ENCODE results near the gene COP1. TPM values are rescaled to one million over a fixed set of nuclear protein-coding genes. Genes with fewer than 3 reads are reported as not detected.

Gene COP1
- total and polyA plus RNA-seq, 2 of the 13 experiments (the other 11 are each of a cell fraction or from before 2014, with no cell fraction given) = 20.5 to 51.3 TPM

GRCh38 chr1:176206006-176206960 lies 803 bp downstream of the COP1 start (continued):
- TF ChIP-seq LCORL (IDR thresholded peaks at IDR 0.05) (no peak), LCORL (CRISPR knock-in tag; IDR thresholded peaks at IDR 0.05) (0 out of 2 replicates have a peak, but pooled peaks have one; percentile 19), SP4 (CRISPR knock-in tag; IDR thresholded peaks at IDR 0.05) (0 out of 2 replicates have a peak, but pooled peaks have one; percentile 18), UBTF (CRISPR knock-in tag; IDR thresholded peaks at IDR 0.05) (peak; percentile 88), NR2C2 (CRISPR knock-in tag; IDR thresholded peaks at IDR 0.05; ENCODE audit: borderline replicate concordance) (0 out of 2 replicates have a peak, but pooled peaks have one; percentile 14), SP140L (CRISPR knock-in tag; IDR thresholded peaks at IDR 0.05; ENCODE audit: borderline replicate concordance) (no peak), ZKSCAN5 (CRISPR knock-in tag; IDR thresholded peaks at IDR 0.05) (0 out of 2 replicates have a peak, but pooled peaks have one; percentile 25), ZFX (CRISPR knock-in tag; IDR thresholded peaks at IDR 0.05; ENCODE audit: low read depth) (peak; percentile 87), ZNF629 (CRISPR knock-in tag; conservative IDR thresholded peaks at IDR 0.05) (no peak), ZNF274 (CRISPR knock-in tag; IDR thresholded peaks at IDR 0.05) (0 out of 2 replicates have a peak, but pooled peaks have one; percentile 6), ZNF883 (CRISPR knock-in tag; IDR thresholded peaks at IDR 0.05; ENCODE audit: not compliant biosample characterization) (peak; percentile 3), TBX2 (CRISPR knock-in tag; IDR thresholded peaks at IDR 0.05; ENCODE audit: borderline replicate concordance) (peak; percentile 13; the same call in 1 of the 2 replicates), ZNF891 (CRISPR knock-in tag; IDR thresholded peaks at IDR 0.05) (peak; percentile 8; the same call in 1 of the 2 replicates), RAD21 (CRISPR knock-in tag; IDR thresholded peaks at IDR 0.05) (0 out of 2 replicates have a peak, but pooled peaks have one; percentile 4), ZNF558 (CRISPR knock-in tag; IDR thresholded peaks at IDR 0.05; ENCODE audit: borderline replicate concordance) (0 out of 2 replicates have a peak, but pooled peaks have one; percentile 5), ZNF292 (CRISPR knock-in tag; IDR thresholded peaks at IDR 0.05; ENCODE audit: borderline replicate concordance, low read depth) (peak; percentile 41), YY1 (IDR thresholded peaks at IDR 0.05; ENCODE audit: insufficient read depth, insufficient replicate concordance, low read depth, low read length) (peak; percentile 19), ZSCAN31 (CRISPR knock-in tag; IDR thresholded peaks at IDR 0.05; ENCODE audit: low read depth) (0 out of 2 replicates have a peak, but pooled peaks have one; percentile 7), SOX6 (IDR thresholded peaks at IDR 0.05) (no peak), SOX6 (CRISPR knock-in tag; IDR thresholded peaks at IDR 0.05) (peak; percentile 5; the same call in 1 of the 2 replicates), RORA (CRISPR knock-in tag; IDR thresholded peaks at IDR 0.05) (no peak), ZZZ3 (CRISPR knock-in tag; IDR thresholded peaks at IDR 0.05; ENCODE audit: borderline replicate concordance) (no peak), ZNF317 (CRISPR knock-in tag; IDR thresholded peaks at IDR 0.05) (0 out of 2 replicates have a peak, but pooled peaks have one; percentile 27), TGIF2 (CRISPR knock-in tag; IDR thresholded peaks at IDR 0.05) (0 out of 2 replicates have a peak, but pooled peaks have one; percentile 22)
- TF ChIP-seq, protein P1, sequence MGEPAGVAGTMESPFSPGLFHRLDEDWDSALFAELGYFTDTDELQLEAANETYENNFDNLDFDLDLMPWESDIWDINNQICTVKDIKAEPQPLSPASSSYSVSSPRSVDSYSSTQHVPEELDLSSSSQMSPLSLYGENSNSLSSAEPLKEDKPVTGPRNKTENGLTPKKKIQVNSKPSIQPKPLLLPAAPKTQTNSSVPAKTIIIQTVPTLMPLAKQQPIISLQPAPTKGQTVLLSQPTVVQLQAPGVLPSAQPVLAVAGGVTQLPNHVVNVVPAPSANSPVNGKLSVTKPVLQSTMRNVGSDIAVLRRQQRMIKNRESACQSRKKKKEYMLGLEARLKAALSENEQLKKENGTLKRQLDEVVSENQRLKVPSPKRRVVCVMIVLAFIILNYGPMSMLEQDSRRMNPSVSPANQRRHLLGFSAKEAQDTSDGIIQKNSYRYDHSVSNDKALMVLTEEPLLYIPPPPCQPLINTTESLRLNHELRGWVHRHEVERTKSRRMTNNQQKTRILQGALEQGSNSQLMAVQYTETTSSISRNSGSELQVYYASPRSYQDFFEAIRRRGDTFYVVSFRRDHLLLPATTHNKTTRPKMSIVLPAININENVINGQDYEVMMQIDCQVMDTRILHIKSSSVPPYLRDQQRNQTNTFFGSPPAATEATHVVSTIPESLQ (CRISPR knock-in tag; conservative IDR thresholded peaks at IDR 0.05) = no peak

Measured in HepG2 (cell line).